ENCODE data around the gene DGAT2.

GRCh38 chr11:75802021-75802912 is 33.7 kb downstream of the DGAT2 start:
- TF ChIP-seq CTCF (IDR thresholded peaks at IDR 0.05), result no peak
- no peak for TF ChIP-seq POLR2A (IDR thresholded peaks at IDR 0.05)

All from right lobe of liver (tissue), 4 donors.